ENCODE data around the gene YAE1. TPM values are rescaled to one million over a fixed set of nuclear protein-coding genes. Genes with fewer than 3 reads are reported as not detected.
A peak's percentile ranks its signal among the peaks of the same experiment; 100 is the strongest.

YAE1 gene
- total RNA-seq, 8 experiments from 2014 or later, result 31.5 to 61.3 (median 45.2) TPM

- 31 to 96% (median 61%) methylated on average over 3 to 5 of the region's 5 CpGs for WGBS, 10 experiments
- in situ Hi-C loops (cut with MboI; ENCODE audit: low pct_unique_long_range_greater_than_20kb in 2 of 9, low sequenced_read_pairs in 9 of 9, unreplicated experiment in 9 of 9), result loop anchor here in 3 of 9 experiments (25.0 kb wide), 1 partner anchor 142 kb away; no protein-coding TSS in a partner anchor
- ATAC-seq (replicated peaks in 6 of 8), result peak in 4 of 8 experiments; percentile 30 to 97 (median 40)
- Histone ChIP-seq H3K4me3 (no peak overlapping the region), H3K4me1 (replicated peaks in 1 of 2) (no peaks in the 10 kb centered on the region), H3K27ac (no peak overlapping the region)
Observed at GRCh38 chr7:39594988-39595620, 28.9 kb downstream of the YAE1 start.

GRCh38 chr7:39602351-39602750 is 36.1 kb downstream of the YAE1 start:
- no peak overlapping the region for H3K4me3 ChIP-seq
- 0 to 67% (median 23%) methylated on average over 1 to 2 of the region's 2 CpGs for WGBS, 10 experiments
- no peaks in the 10 kb centered on the region for H3K4me1 ChIP-seq (replicated peaks in 1 of 2)
- no peak overlapping the region for H3K27ac ChIP-seq
- no peak for ATAC-seq (replicated peaks in 6 of 8)
- in situ Hi-C loops (cut with MboI; ENCODE audit: low pct_unique_long_range_greater_than_20kb in 2 of 9, low sequenced_read_pairs in 9 of 9, unreplicated experiment in 9 of 9), result no loop called here

GRCh38 chr7:39603924-39604323 is 37.7 kb downstream of the YAE1 start:
- H3K4me3 ChIP-seq, result no peak overlapping the region
- no peak overlapping the region for H3K27ac ChIP-seq
- in situ Hi-C loops (cut with MboI; ENCODE audit: low pct_unique_long_range_greater_than_20kb in 2 of 9, low sequenced_read_pairs in 9 of 9, unreplicated experiment in 9 of 9), result no loop called here
- no peaks in the 10 kb centered on the region for H3K4me1 ChIP-seq (replicated peaks in 1 of 2)
- ATAC-seq (replicated peaks in 6 of 8), result no peak

GRCh38 chr7:39605087-39605486 is 38.9 kb downstream of the YAE1 start:
- WGBS, 10 experiments, result 13 to 100% (median 72%) methylated on average over 1 of the region's 1 CpG; no CpG with 5 or more reads in 2 of the 10 experiments
- in situ Hi-C loops (cut with MboI; ENCODE audit: low pct_unique_long_range_greater_than_20kb in 2 of 9, low sequenced_read_pairs in 9 of 9, unreplicated experiment in 9 of 9), result no loop called here

GRCh38 chr7:39606352-39606751 is 40.1 kb downstream of the YAE1 start:
- WGBS, 10 experiments, result 27 to 96% (median 87%) methylated on average over 1 to 2 of the region's 2 CpGs
- in situ Hi-C loops (cut with MboI; ENCODE audit: low pct_unique_long_range_greater_than_20kb in 2 of 9, low sequenced_read_pairs in 9 of 9, unreplicated experiment in 9 of 9), result no loop called here
- peak in 2 of 8 experiments; percentile 49 for ATAC-seq (replicated peaks in 6 of 8)
- no peak overlapping the region for H3K27ac ChIP-seq
- H3K4me3 ChIP-seq, result no peak overlapping the region
- no peaks in the 10 kb centered on the region for H3K4me1 ChIP-seq (replicated peaks in 1 of 2)

More at GRCh38 chr7:39605087-39605486, 38.9 kb downstream of the YAE1 start:
- no peaks in the 10 kb centered on the region for H3K4me1 ChIP-seq (replicated peaks in 1 of 2)
- H3K27ac ChIP-seq, result no peak overlapping the region
- no peak overlapping the region for H3K4me3 ChIP-seq
- peak in 2 of 8 experiments; percentile 14 to 32 for ATAC-seq (replicated peaks in 6 of 8)

GRCh38 chr7:39606941-39607340 is 40.7 kb downstream of the YAE1 start:
- WGBS, 10 experiments, result 82 to 100% (median 88%) methylated on average over 1 to 2 of the region's 2 CpGs; no CpG with 5 or more reads in 1 of the 10 experiments
- in situ Hi-C loops (cut with MboI; ENCODE audit: low pct_unique_long_range_greater_than_20kb in 2 of 9, low sequenced_read_pairs in 9 of 9, unreplicated experiment in 9 of 9), result no loop called here
- H3K4me1 ChIP-seq (replicated peaks in 1 of 2), result no peaks in the 10 kb centered on the region

GRCh38 chr7:39607865-39608264 is 41.7 kb downstream of the YAE1 start:
- Histone ChIP-seq H3K4me3 (no peak overlapping the region), H3K4me1 (replicated peaks in 1 of 2) (no peaks in the 10 kb centered on the region), H3K27ac (no peak overlapping the region)
- in situ Hi-C loops (cut with MboI; ENCODE audit: low pct_unique_long_range_greater_than_20kb in 2 of 9, low sequenced_read_pairs in 9 of 9, unreplicated experiment in 9 of 9), result no loop called here
- WGBS, 10 experiments, result 67 to 100% (median 100%) methylated on average over 2 of the region's 2 CpGs; no CpG with 5 or more reads in 5 of the 10 experiments
- ATAC-seq (replicated peaks in 6 of 8), result no peak

More at GRCh38 chr7:39606941-39607340, 40.7 kb downstream of the YAE1 start:
- ATAC-seq (replicated peaks in 6 of 8), result no peak
- no peak overlapping the region for H3K27ac ChIP-seq
- no peak overlapping the region for H3K4me3 ChIP-seq

- no peaks in the 10 kb centered on the region for H3K4me1 ChIP-seq (replicated peaks in 1 of 2)
- ATAC-seq (replicated peaks in 6 of 8), result no peak
- H3K4me3 ChIP-seq, result no peak overlapping the region
- no peak overlapping the region for H3K27ac ChIP-seq
- WGBS, 10 experiments, result 64 to 98% (median 78%) methylated on average over 3 of the region's 3 CpGs
- in situ Hi-C loops (cut with MboI; ENCODE audit: low pct_unique_long_range_greater_than_20kb in 2 of 9, low sequenced_read_pairs in 9 of 9, unreplicated experiment in 9 of 9), result no loop called here
Observed at GRCh38 chr7:39608278-39608677, 42.1 kb downstream of the YAE1 start.

- H3K4me1 ChIP-seq (replicated peaks in 1 of 2), result no peaks in the 10 kb centered on the region
- in situ Hi-C loops (cut with MboI; ENCODE audit: low pct_unique_long_range_greater_than_20kb in 2 of 9, low sequenced_read_pairs in 9 of 9, unreplicated experiment in 9 of 9), result no loop called here
- H3K27ac ChIP-seq, result no peak overlapping the region
- WGBS, 10 experiments, result 2 to 90% (median 39%) methylated on average over 2 to 16 of the region's 36 CpGs; no CpG with 5 or more reads in 2 of the 10 experiments
- peak in 7 of 8 experiments; percentile 27 to 83 (median 60) for ATAC-seq (replicated peaks in 6 of 8)
- no peak overlapping the region for H3K4me3 ChIP-seq
Observed at GRCh38 chr7:39609113-39609934, 43.1 kb downstream of the YAE1 start.

GRCh38 chr7:39609935-39610263 is 43.7 kb downstream of the YAE1 start:
- Histone ChIP-seq H3K4me3 (no peak overlapping the region), H3K4me1 (replicated peaks in 1 of 2) (no peaks in the 10 kb centered on the region), H3K27ac (no peak overlapping the region)
- ATAC-seq (replicated peaks in 6 of 8), result peak in 2 of 8 experiments; percentile 25 to 65
- in situ Hi-C loops (cut with MboI; ENCODE audit: low pct_unique_long_range_greater_than_20kb in 2 of 9, low sequenced_read_pairs in 9 of 9, unreplicated experiment in 9 of 9), result no loop called here
- WGBS, 10 experiments, result 7 to 100% (median 84%) methylated on average over 1 to 3 of the region's 5 CpGs; no CpG with 5 or more reads in 2 of the 10 experiments

GRCh38 chr7:39613577-39613976 is 47.4 kb downstream of the YAE1 start:
- H3K4me1 ChIP-seq (replicated peaks in 1 of 2), result no peaks in the 10 kb centered on the region
- ATAC-seq (replicated peaks in 6 of 8), result no peak
- H3K4me3 ChIP-seq, result no peak overlapping the region
- WGBS, 10 experiments, result 9 to 100% (median 68%) methylated on average over 1 to 4 of the region's 4 CpGs
- in situ Hi-C loops (cut with MboI; ENCODE audit: low pct_unique_long_range_greater_than_20kb in 2 of 9, low sequenced_read_pairs in 9 of 9, unreplicated experiment in 9 of 9), result no loop called here
- H3K27ac ChIP-seq, result no peak overlapping the region

GRCh38 chr7:39614299-39614698 is 48.1 kb downstream of the YAE1 start:
- ATAC-seq (replicated peaks in 6 of 8), result no peak
- in situ Hi-C loops (cut with MboI; ENCODE audit: low pct_unique_long_range_greater_than_20kb in 2 of 9, low sequenced_read_pairs in 9 of 9, unreplicated experiment in 9 of 9), result no loop called here
- H3K4me3 ChIP-seq, result no peak overlapping the region
- H3K27ac ChIP-seq, result no peak overlapping the region
- WGBS, 10 experiments, result 80 to 100% (median 83%) methylated on average over 1 to 2 of the region's 2 CpGs; no CpG with 5 or more reads in 5 of the 10 experiments
- H3K4me1 ChIP-seq (replicated peaks in 1 of 2), result no peaks in the 10 kb centered on the region

GRCh38 chr7:39615350-39615975 is 49.3 kb downstream of the YAE1 start:
- H3K27ac ChIP-seq, result no peak overlapping the region
- in situ Hi-C loops (cut with MboI; ENCODE audit: low pct_unique_long_range_greater_than_20kb in 2 of 9, low sequenced_read_pairs in 9 of 9, unreplicated experiment in 9 of 9), result no loop called here
- 67 to 100% (median 94%) methylated on average over 1 of the region's 1 CpG; no CpG with 5 or more reads in 2 of the 10 experiments for WGBS, 10 experiments
- no peaks in the 10 kb centered on the region for H3K4me1 ChIP-seq (replicated peaks in 1 of 2)
- peak in 1 of 8 experiments; percentile 8 for ATAC-seq (replicated peaks in 6 of 8)
- H3K4me3 ChIP-seq, result no peak overlapping the region
